Inferior parietal cortex (tissue), 1 donor: ENCODE measurements around the gene GNPAT.

Source experiments
- DNase-seq: peaks from one replicate; pipeline ENCODE4 v3.0.0-alpha.2; 2016; ENCODE audit errors: extremely low spot score

The GNPAT gene

DNA sequence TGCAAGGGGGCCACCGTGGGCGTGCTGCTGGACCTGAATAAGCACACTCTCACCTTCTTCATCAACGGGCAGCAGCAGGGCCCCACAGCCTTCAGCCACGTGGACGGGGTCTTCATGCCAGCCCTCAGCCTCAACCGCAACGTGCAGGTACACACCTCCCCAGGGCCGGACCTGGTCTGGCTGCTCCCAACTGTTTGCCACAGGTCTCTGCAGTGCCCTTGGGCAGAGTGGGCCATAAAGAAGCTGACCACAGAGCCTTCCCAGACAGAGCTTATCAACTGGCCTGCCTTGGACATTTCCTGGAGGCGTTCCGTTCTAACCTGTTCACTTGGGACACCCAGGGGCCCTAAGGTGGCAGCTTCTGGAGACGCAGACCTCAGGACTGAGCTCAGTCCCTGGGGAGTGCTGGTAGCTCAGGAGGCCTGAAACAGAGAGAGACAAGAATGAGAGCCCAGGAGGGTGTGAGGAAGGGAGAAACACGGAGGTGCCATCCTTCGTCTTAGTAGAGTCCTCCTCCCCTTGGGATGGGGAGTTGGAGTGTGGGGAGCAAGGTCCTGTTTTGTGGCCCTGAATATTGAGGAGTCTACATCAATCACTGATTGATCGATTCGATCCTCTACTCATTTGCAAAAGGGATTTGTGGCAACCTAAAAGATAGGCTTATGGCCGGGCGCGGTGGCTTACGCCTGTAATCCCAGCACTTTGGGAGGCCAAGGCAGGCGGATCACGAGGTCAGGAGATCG lies 27.0 kb upstream of the GNPAT start:
- DNase-seq: no peak

DNA sequence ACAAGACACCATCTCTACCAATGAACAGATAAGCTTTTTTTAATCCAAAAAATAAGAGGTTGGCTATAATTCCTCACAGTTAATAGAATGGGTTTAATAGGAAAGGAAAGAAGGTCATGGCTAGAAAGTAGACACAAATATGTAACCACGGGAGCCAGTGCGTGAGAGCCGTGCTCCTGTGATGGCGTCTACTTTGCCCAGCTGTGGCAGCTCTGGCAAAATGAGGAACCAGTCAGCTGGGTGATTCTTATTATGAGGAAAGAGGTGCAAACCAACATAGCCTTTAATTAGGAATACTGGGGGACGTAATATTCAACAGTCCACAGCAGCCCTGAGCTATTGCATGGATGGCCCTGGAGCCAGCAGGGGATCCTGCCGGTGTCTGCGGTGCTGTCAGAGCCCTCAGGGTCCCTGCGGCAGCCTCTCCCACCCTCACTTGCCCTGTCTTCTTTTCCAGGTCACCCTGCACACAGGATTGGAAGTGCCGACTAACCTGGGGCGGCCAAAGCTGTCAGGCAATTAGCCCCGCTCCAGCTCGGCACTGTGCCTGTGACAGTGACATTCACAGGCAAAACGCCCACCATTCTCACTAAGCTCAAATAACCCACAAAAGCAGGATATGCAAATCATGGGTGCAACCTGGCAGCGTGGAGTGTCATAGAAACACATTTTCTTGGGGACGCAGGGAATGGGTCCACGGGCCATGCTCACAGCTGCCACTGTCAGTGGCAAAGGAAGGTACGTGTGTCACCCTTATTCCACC lies 25.9 kb upstream of the GNPAT start:
- DNase-seq: no peak

DNA sequence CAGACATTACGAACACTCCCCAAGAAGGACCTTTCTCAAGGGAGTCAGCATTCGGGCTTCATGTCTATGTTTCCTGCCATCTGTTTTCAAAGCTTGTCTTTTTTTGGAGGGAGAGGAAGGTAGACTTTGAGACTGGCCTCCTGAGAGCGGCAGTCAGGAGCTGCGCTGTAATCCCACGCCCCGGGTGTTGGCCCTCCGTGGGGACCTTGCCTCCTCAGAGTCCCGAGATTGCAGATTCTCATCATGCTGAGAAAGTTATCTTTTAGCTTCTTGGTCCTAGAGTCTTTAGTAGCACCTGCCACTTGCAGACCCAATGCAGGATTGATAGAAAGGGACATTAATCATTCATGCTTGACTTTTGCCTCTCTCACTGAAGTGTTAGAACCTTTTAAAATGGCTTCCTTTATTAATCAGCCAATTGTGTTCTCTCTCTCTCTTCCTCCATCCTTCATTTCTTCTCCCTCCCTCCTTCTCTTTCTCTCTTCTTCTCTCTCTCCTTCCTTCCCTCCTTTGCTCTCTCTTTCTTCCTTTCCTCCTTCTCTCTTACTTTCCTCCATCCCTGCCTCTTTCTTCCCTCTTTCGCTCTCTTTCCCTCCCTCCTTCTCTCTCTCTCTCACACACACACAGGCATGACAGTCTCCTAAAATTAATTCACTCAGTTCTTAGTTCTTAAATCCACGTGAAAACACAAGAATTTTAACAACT lies 25.2 kb upstream of the GNPAT start:
- no peak for DNase-seq

DNA sequence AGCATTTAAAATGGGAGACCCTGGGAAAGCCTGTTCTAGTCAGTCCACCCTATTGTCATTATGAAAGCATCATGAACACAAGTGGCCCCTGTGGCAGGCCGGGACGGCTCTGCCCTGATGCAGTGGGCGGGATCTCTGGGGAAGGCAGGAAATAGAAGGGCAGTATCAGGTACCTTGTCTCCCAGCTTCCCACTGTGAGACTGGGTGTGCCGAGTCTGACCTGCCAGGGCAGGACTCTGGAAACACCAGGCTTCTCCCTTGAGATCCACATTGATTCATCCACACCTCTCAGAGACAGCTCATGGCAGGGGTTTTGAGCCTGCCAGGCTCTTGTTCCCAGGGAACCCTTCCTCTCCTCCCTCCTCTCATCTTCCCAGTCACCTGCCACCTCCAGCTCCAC lies 24.5 kb upstream of the GNPAT start:
- DNase-seq: no peak

DNA sequence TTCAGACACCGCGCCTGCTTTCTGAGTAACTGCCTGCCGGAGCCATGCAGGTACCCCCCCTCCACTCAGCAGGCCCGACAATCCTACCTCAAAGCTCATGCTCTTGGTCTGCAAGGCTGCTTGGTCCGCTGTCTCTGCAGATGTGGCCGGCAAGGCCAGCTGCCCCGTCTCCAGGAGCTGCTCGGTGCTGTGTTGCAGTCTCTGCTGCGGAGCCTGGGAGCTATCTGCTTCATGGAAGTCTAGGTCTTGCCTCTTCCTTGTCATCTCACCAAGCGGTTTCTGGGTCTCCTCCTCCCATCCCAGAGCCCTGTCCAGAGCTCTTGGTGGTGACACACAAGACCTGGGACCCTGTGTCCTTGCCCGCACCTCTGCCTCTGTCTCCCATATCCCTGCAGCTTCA lies 24.0 kb upstream of the GNPAT start:
- no peak for DNase-seq

DNA sequence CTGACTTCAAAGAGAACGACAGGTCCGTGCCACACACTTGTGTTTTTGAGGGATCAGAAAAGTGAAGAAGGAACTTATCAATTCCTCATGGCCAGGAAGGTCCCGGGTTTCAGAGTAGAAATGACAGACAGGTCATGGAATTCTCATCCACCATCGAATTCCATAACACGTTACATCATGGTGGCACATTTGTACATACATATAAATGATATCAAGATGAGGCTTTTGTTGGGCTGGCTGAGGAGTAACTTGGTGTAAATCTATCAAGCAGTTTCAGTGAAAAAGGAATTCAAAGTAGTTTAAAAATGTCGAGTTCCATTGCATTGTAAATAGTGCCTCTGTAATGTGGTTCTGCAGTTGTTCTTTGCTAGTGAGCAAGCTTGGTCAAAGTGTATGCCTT lies 22.9 kb upstream of the GNPAT start:
- no peak for DNase-seq

DNA sequence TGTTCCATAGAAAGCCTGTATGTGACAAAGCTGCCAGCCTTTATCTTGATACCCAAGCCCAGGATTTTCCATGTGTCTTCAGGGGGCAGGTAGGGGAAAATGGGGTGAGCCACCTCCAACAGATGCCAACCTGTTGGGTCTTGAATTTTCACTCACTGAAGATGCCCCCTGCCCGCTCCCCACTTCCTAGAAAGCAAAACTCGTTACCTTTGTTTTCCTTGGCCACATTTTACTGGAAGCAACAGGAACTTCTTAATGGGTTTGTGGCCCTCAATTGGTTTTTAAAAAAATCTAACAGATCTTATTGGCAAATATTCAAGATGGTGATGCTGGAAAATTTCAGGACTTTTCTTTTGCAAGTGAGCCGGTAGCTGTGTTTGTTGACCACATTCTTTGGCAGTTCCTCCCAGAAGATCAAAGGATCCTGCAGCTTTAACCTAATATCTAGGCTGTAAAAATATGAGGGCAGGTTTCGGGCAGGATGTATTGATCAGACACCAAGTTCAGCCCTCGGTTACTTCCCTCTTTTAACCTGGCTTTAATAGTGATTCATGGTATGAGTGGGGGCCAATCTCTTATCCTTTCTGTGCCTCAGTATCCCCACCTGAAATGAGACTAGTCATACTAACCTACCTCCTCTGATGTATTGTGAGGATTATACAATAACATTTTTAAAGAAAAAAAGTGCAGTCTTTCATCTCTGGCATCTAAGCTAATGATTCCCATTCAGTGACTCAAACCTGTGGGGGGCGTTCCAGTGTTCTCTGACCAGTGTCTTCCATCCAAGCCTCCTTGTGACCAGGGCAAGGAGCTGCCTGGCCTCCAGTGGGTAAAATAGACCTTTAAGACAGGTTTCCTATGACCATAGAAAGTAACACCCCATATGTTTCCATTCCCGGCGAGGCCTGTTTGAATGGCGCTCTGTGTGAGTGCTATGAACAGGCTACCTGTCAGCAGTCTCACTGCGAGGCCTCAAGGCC lies 21.3 kb upstream of the GNPAT start:
- DNase-seq: no peak

DNA sequence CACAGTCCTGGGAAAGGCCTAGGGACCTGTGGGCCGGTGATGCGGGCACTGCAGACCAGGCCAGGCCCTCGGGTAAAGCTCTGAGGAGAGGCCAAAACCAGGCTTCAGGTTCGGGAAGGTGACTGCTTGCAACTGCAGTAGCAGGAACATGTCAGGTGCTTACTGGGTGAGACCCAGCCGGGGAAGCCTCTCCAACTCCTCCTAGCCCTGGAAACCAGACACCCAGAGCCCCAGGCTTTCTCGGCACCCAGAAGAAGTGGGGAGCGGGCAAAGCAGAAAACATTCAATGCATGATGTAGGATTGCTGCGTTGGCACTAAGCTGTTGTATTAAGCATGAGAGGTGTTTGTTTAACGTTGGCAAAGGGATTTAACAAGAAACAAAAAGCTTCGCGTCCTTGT lies 20.2 kb upstream of the GNPAT start:
- no peak for DNase-seq

DNA sequence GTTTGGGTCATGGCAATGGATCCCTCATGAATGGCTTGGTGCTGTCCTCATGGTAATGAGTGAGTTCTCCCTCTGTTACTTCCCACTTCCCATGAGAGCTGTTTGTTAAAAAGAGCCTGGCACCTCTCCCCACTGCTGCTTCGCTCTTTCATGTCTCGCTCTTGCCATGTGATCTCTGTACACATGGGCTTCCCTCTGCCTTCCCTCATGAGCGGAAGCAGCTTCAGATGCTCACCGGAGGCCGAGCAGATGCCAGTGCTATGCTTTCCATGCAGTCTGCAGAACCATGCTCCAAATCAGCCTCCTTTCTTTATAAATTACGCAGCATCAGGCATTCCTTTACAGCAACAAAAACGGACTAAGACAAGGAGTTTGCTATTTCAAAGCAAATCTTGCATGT lies 14.9 kb upstream of the GNPAT start:
- peak; percentile 11 for DNase-seq

DNA sequence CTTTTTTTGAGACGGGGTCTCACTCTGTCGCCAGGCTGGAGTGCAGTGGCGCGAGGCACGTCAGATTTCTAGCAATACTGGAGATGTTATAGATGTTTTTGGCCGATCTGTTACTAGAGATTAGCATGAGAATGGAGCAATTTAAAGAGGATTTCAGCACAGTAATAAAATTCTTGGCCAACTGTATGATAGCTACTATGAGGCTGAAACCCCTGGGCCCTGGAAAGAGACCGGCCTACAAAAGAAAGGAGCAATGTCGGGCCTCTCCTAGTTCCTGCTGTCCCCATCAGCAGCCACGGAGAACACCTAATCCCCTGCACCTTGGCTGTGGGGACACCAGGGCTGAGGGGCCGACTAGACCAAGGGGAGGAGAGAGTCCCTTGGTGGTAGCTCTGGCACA lies 9.5 kb upstream of the GNPAT start:
- DNase-seq: no peak

DNA sequence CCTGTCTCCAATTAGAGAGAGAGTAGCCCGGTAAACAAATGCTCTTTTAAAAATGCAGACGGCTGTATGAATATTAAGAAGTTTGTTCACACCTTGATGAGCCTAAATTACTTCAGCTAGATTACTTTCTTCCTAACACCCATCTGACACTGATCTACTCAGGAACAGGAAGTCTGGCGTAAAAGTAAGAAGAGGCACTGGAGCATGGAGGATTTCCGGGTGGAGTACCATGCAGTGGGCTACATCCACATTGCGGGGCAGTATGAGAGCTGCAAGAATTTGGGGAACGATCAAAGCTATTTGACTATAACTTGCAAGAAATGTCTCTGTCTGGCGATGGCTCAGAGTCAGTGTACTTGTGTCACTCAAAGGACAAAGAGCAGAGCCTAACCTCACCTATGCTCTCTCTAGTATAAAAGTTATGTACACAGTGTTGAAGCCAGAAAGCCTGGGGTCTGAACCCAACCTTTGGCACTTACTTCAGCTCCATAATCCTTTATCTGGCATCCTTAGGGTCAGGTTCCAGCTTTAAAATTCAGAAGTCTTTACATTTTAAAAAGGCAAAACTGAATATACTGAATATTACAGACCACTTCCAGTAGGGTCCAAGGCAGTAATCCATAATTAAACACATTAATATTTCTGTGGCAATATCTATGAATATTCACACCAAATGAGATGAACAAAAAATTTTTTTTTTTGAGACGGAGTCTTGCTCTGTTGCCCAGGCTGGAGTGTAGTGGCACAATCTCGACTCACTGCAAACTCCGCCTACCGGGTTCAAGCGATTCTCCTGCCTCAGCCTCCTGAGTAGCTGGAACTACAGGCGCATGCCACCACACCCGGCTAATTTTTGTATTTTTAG lies 7.9 kb upstream of the GNPAT start:
- DNase-seq: no peak

DNA sequence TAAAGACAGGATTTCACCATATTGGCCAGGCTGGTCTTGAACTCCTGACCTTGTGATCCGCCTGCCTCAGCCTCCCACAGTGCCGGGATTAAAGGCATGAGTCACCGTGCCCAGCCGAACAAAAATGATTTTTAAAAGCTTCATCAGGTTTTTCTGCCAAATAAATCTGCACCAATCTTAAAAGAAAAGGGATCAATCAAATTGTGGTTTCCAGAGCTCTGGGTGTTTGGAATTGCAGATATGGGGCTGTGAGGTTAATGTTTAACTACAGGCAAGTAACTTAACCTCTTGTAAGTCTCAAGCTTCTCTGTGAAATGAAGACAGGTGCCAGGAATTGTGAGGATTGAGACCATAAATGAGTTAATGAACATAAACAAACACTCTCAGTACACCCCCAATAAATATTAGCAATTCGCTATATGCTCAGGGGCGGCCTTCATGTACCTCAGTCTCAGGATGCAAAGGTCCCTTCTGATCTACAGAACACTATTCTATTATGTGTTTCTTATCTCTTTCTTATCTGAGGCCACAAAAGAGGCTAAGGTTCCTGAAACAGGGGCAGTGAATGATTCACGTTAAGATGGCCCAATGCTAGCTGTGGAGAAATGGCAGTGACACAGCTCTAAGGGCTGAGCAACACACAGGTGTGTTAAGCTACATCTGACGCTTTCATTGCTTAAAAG lies 7.1 kb upstream of the GNPAT start:
- no peak for DNase-seq

DNA sequence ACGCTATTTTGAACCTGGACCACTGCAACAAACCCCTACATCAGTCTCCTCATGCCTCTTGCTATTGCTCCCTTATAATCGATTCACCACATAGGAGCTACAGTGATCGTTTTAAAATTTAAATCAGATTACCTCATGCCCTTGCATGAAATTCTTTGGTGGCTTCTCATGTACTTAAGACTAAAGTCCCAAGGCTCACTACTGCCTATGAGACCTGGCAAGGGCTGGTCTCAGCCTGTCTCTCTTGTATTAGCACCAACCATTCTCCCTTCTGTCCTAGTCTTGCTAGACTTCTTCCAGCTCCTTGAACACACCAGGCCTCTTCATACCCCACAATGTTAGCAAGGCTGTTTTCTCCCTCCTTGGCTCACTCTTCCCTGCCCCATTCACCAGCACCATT lies 6.5 kb upstream of the GNPAT start:
- no peak for DNase-seq

DNA sequence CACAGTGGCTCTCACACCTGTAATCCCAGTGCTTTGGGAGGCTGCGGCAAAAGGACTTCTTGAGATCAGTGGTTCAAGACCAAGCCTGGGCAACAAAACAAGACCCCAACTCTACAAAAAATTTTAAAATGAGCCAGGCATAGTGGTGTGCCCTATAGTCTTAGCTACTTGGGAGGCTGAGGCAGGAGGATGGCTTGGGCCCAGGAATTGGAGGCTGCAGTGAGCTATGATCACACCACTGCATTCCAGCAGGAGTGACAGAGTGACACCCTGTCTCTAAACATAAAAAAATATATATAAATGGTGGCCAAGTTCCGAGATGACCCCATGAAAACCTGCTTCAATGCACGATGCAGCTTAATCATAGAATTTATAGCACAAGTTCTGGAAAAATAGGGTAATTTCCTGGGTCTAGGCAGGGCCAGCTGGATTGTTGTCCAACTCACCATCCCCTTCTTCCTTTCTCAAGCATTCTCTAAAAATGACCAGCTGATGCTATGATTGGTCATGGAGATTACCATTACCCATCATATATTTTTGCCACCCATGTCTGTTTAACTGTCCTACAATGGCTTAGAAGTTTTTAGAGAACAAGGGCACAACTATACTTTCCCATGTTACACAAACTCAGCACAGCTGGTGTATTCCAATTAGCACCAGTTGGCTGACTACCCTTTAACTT lies 5.3 kb upstream of the GNPAT start:
- no peak for DNase-seq

DNA sequence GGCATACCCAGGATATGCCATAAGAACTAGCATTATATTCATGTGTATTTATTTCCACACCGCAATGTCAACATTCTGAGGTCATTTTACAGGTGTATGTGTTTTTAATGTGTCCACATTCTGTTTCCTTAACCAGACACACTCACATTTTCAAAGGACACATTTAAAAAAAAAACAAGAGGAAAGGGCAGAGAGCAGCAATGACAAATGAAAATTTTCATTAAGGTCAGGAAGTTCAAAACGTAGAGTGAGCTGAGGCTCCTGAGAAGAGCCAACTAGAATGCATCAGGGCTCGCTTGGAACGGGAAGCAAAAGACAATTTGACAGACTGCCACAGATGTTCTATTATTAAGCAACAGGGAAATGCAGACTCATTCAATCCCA lies 4.8 kb upstream of the GNPAT start:
- no peak for DNase-seq

DNA sequence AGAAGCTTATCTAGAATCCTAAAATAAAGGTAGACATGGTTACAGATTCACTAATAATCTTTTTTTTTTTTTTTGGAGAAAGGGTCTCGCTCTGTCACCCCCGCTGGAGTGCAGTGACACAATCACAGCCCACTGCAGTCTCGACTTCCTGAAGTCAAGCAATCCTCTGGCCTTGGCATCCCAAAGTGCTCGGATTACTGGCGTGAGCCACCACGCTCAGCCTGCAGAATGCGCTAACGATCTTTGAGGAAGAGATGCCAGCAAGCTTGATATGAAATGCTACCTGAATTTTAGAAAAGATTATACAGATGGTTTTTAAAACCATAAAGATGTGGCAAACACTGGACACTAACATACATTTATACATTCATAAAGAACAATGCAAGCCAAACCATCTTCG lies 4.1 kb upstream of the GNPAT start:
- no peak for DNase-seq

DNA sequence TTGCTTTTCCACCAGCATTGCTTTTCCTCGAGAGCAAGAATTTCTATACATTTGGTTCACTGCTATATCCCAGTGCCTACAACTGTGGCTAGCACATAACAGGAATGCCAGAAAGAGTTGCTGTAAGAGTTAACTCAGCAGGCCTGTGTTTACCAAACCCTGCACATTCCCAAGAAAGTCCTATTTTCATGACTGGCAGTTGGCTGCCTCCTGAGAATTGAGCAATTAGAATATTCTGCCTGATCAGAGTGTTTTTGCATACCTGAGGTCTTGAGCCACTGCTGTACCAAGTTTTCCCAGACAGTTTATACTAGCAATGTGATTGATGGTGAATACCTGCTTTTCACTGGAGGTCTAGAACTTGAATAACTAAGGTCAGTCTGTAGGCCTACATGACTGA lies 2.7 kb upstream of the GNPAT start:
- no peak for DNase-seq

DNA sequence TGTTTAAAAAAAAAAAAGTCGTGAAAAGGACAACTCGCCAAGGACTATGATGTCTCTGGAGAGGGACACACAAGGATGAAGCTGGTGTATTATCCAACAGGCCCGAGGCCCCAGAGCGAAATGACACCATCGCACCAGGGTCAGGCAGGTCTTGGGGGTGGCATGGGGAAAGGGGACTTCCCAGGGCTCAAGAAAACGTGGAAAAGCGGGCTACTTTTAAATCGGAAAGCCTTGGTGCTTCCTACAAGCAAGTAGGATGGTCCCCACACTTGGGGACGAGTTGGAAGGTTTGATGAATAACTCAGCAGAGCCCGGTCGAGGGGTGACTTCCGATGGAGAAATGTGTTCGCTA lies 505 bp upstream of the GNPAT start:
- peak; percentile 11 for DNase-seq

DNA sequence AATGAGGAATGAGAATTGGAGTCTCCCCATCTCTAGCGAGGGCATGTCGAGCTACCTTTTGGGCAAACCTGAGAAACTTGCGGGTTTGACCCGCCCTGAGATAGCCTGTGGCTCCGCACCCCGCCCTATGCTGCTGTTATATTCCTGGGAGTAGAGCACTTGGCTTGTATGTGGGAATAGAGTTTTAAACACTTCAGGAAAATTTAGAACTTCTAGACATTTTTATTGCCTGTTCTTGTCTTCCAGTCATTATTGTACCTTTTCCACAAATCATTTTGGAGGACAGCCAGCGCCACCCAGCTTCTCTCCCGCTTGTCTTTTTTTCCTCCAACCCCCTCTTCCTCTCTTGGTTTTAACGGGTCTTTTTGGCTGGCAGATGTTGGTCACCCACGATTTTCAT lies 738 bp downstream of the GNPAT start:
- DNase-seq: no peak
